ENCODE measurements around the gene UBE2G2.

Gene UBE2G2

GRCh38 chr21:44736291-44737004 lies 65.2 kb downstream of the UBE2G2 start:
- no peak overlapping the region for H3K4me3 ChIP-seq (ENCODE audit: low read length)
- no peak overlapping the region for H3K9ac ChIP-seq (ENCODE audit: low read length)
- H3K27ac ChIP-seq (ENCODE audit: low read depth, low read length), result no peak overlapping the region
- H3K36me3 ChIP-seq (ENCODE audit: control insufficient read depth, insufficient read depth, low read length), result no peaks in the 10 kb centered on the region
- H3K4me1 ChIP-seq (ENCODE audit: control insufficient read depth, insufficient read depth, low read length), result no peaks in the 10 kb centered on the region
- no peaks in the 10 kb centered on the region for H3K27me3 ChIP-seq (ENCODE audit: control insufficient read depth, insufficient read depth, low read length)

DNA sequence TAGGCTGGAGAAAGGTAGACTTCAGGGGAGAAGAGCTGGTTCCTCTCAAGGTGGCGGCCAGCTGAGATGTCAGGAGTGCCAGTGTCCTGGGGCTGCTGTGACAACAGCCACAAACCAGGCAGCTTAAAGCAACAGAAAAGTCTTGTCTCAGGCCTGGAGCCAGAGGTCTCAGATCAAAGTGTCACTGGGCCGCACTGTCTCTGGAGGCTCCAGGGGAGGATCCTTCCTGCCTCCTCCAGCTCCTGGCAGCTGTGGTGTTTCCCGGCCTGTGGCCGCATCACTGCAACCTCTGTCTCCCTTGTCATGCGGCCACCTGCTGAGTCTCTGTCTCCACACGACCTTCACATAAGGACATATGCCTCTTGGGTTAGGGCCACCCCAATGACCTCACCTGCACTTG lies 65.8 kb downstream of the UBE2G2 start:
- no peaks in the 10 kb centered on the region for H3K27me3 ChIP-seq (ENCODE audit: control insufficient read depth, insufficient read depth, low read length)
- H3K4me3 ChIP-seq (ENCODE audit: low read length), result no peak overlapping the region
- H3K27ac ChIP-seq (ENCODE audit: low read depth, low read length), result no peak overlapping the region
- no peaks in the 10 kb centered on the region for H3K4me1 ChIP-seq (ENCODE audit: control insufficient read depth, insufficient read depth, low read length)
- no peak overlapping the region for H3K9ac ChIP-seq (ENCODE audit: low read length)
- H3K36me3 ChIP-seq (ENCODE audit: control insufficient read depth, insufficient read depth, low read length), result no peaks in the 10 kb centered on the region

DNA sequence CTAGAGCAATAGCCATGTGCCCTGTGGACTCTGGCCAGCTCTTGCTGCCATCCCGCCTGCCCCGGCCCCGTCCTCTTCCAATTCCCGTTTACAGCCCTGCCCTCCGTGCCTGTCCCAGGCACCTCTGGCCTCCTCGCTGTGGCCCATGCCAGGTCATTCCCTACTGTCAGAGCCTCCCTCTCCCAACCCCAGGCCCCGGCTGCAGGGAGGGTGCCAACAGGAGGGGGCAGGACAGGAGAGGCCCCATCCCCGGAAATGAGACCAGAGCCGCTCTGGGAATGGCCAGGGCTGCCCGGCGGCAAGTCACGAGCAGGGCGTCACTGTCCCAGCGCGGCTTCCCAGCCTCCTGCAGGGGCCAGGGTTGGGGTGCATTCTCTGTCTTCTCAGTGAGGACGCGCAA lies 66.8 kb downstream of the UBE2G2 start:
- Histone ChIP-seq H3K4me3 (ENCODE audit: low read length) (no peak overlapping the region), H3K27me3 (ENCODE audit: control insufficient read depth, insufficient read depth, low read length) (no peaks in the 10 kb centered on the region), H3K36me3 (ENCODE audit: control insufficient read depth, insufficient read depth, low read length) (no peaks in the 10 kb centered on the region), H3K27ac (ENCODE audit: low read depth, low read length) (no peak overlapping the region), H3K9ac (ENCODE audit: low read length) (no peak overlapping the region), H3K4me1 (ENCODE audit: control insufficient read depth, insufficient read depth, low read length) (no peaks in the 10 kb centered on the region)

DNA sequence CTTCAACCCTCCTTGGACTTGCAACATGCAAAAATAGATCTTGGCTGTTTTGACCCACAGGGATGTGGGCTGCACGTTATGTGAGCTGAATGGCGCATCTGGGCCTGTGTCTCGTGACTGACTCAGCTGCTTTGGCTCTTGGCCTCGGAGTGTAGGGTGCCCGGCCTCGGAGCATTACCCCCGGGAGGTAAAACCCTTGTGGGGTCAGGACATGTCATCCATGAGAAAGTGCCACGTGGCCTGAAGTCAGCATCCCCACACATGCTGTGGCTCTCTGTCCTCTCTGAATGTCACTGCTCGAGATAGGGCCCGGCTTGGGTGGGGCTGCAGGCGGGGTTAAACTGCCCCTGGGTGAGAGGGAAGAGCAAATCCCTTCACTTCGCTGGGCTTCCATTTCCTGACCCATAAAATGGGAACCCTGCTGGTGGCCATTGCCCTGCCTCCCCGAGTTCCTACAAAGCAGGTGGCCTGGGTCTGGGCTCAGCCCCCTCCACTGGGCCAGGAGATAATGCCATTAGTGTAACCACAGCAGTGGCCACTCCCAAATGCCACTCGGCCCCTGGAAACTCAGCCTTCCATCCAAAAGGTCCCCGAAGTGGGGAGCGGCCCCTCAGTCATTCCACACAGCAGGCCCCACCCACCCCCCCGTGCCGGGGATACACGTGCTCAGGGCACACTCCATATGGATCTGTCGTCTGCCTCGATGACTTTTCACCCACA lies 67.4 kb downstream of the UBE2G2 start:
- no peaks in the 10 kb centered on the region for H3K36me3 ChIP-seq (ENCODE audit: control insufficient read depth, insufficient read depth, low read length)
- H3K27ac ChIP-seq (ENCODE audit: low read depth, low read length), result no peak overlapping the region
- H3K27me3 ChIP-seq (ENCODE audit: control insufficient read depth, insufficient read depth, low read length), result no peaks in the 10 kb centered on the region
- no peak overlapping the region for H3K4me3 ChIP-seq (ENCODE audit: low read length)
- no peak overlapping the region for H3K9ac ChIP-seq (ENCODE audit: low read length)
- H3K4me1 ChIP-seq (ENCODE audit: control insufficient read depth, insufficient read depth, low read length), result no peaks in the 10 kb centered on the region

DNA sequence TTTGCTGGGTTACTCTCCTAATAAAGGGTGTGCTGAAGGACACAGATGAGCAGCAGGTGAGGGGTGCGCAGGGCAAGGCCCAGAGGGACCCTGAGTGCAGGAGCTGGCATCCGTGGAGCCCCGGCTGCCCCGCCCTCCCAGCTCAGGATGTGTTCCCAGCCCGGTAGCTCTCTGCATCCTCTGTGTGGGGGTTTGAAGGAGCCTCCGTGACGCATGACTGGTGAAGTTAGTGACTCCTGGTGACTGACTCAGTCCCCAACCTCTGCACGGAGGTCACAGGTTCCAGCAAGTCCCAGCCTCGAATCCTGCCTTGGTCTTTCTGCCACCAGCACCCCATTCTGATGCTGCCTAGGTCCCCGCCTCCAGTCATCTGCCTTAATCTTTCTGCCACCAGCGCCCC lies 68.7 kb downstream of the UBE2G2 start:
- H3K36me3 ChIP-seq (ENCODE audit: control insufficient read depth, insufficient read depth, low read length), result no peaks in the 10 kb centered on the region
- H3K4me3 ChIP-seq (ENCODE audit: low read length), result no peak overlapping the region
- no peak overlapping the region for H3K27ac ChIP-seq (ENCODE audit: low read depth, low read length)
- H3K4me1 ChIP-seq (ENCODE audit: control insufficient read depth, insufficient read depth, low read length), result no peaks in the 10 kb centered on the region
- H3K27me3 ChIP-seq (ENCODE audit: control insufficient read depth, insufficient read depth, low read length), result no peaks in the 10 kb centered on the region
- no peak overlapping the region for H3K9ac ChIP-seq (ENCODE audit: low read length)

GRCh38 chr21:44732263-44732662 lies 69.4 kb downstream of the UBE2G2 start:
- Histone ChIP-seq H3K9ac (ENCODE audit: low read length) (no peak overlapping the region), H3K27ac (ENCODE audit: low read depth, low read length) (no peak overlapping the region), H3K36me3 (ENCODE audit: control insufficient read depth, insufficient read depth, low read length) (no peaks in the 10 kb centered on the region), H3K4me3 (ENCODE audit: low read length) (no peak overlapping the region), H3K4me1 (ENCODE audit: control insufficient read depth, insufficient read depth, low read length) (no peaks in the 10 kb centered on the region), H3K27me3 (ENCODE audit: control insufficient read depth, insufficient read depth, low read length) (no peaks in the 10 kb centered on the region)

DNA sequence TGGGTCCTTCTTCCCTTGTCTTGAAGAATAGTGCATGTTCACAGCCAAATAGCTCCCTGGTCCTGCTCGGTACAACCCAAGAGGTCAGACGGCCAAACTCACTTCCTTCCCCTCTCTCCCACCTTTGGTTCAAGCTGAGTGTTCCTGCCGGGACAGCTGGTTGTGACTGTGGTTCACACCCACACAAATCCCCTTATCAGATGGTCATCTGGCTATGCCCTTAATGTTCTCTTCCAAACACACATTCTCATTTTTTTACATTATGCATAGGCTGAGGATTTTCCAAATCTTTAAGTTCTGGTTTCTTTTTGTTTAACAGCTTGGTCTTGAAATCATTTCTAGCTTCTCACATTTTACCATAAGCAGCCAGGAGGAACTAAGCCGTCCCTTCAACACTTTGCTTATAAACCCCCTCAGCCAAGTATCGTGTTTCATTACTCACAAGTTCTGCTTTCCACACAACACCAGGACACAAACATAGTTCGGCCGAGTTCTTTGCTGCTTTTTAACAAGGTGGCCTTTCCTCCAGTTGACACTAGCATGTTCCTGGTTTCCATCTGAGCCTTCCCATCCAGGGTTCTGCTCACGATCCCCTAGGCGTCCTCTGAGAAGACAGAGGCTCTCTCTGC lies 70.6 kb downstream of the UBE2G2 start:
- H3K27me3 ChIP-seq (ENCODE audit: control insufficient read depth, insufficient read depth, low read length), result no peaks in the 10 kb centered on the region
- H3K27ac ChIP-seq (ENCODE audit: low read depth, low read length), result no peak overlapping the region
- no peaks in the 10 kb centered on the region for H3K4me1 ChIP-seq (ENCODE audit: control insufficient read depth, insufficient read depth, low read length)
- H3K4me3 ChIP-seq (ENCODE audit: low read length), result no peak overlapping the region
- H3K36me3 ChIP-seq (ENCODE audit: control insufficient read depth, insufficient read depth, low read length), result no peaks in the 10 kb centered on the region
- no peak overlapping the region for H3K9ac ChIP-seq (ENCODE audit: low read length)

- Histone ChIP-seq H3K9ac (ENCODE audit: low read length) (no peak overlapping the region), H3K4me3 (ENCODE audit: low read length) (no peak overlapping the region), H3K36me3 (ENCODE audit: control insufficient read depth, insufficient read depth, low read length) (no peaks in the 10 kb centered on the region), H3K27ac (ENCODE audit: low read depth, low read length) (no peak overlapping the region), H3K27me3 (ENCODE audit: control insufficient read depth, insufficient read depth, low read length) (no peaks in the 10 kb centered on the region), H3K4me1 (ENCODE audit: control insufficient read depth, insufficient read depth, low read length) (no peaks in the 10 kb centered on the region)
Observed at GRCh38 chr21:44730028-44730395, 71.6 kb downstream of the UBE2G2 start.

DNA sequence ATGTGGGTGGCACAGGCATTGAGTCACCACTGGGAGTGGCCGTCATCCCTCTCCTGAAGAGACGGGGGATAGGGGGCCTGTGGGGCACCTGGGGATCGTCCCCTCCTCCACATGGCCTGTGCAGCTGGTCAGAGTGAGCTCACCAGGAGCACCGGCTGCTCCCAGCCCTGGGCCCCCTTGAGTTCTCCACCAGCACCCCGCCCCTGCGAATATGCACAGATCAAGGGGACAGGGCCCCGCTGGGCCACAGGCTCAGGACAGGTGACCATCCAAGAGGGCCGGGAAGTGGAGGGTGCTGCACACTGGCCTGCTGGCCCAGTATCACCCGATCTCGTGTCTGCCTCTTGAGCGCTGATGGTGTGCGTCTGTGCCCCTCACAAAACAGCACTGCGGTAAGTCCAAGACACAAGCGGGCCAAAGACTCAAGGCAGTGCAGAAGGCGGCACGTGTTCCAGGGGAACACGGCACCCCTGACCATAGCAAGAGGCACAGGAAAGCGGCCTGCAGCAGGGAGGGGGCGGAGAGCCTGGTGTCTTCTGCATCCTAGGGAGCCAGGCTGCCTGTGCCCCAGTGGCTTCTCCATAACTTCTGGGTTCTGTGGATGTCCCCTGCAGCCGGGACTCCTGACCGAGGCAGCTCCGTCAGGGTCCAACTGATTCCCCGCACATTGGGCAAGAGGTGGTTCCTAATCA lies 72.1 kb downstream of the UBE2G2 start:
- Histone ChIP-seq H3K36me3 (ENCODE audit: control insufficient read depth, insufficient read depth, low read length) (no peaks in the 10 kb centered on the region), H3K27ac (ENCODE audit: low read depth, low read length) (no peak overlapping the region), H3K9ac (ENCODE audit: low read length) (no peak overlapping the region), H3K27me3 (ENCODE audit: control insufficient read depth, insufficient read depth, low read length) (no peaks in the 10 kb centered on the region), H3K4me3 (ENCODE audit: low read length) (no peak overlapping the region), H3K4me1 (ENCODE audit: control insufficient read depth, insufficient read depth, low read length) (no peaks in the 10 kb centered on the region)

DNA sequence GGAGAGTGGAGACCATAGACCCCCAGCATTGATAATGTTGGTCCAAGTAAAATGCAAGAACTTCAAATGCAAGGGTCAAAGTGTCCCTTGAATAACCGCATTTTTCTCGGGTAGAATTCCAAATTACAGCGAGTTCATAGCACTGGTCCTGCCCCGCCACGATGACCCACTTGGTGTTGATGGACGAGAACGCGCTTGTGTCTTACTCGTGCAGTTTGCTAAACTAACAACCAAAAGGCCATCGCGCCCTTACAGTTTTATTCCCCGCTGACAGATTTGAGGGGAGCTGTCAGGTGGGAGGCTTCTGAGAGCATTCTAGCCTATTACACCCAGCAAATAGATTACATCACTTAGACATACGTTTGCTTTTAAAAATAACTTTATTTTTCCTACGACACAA lies 72.9 kb downstream of the UBE2G2 start:
- H3K27me3 ChIP-seq (ENCODE audit: control insufficient read depth, insufficient read depth, low read length), result no peaks in the 10 kb centered on the region

GRCh38 chr21:44727757-44728156 lies 73.9 kb downstream of the UBE2G2 start:
- Histone ChIP-seq H3K4me1 (ENCODE audit: control insufficient read depth, insufficient read depth, low read length) (no peaks in the 10 kb centered on the region), H3K9ac (ENCODE audit: low read length) (no peak overlapping the region), H3K36me3 (ENCODE audit: control insufficient read depth, insufficient read depth, low read length) (no peaks in the 10 kb centered on the region), H3K27ac (ENCODE audit: low read depth, low read length) (no peak overlapping the region), H3K27me3 (ENCODE audit: control insufficient read depth, insufficient read depth, low read length) (peaks cover 4% of the 10 kb centered on the region), H3K4me3 (ENCODE audit: low read length) (no peak overlapping the region)

More for the DNA sequence above, 72.9 kb downstream of the UBE2G2 start:
- Histone ChIP-seq H3K4me1 (ENCODE audit: control insufficient read depth, insufficient read depth, low read length) (no peaks in the 10 kb centered on the region), H3K4me3 (ENCODE audit: low read length) (no peak overlapping the region), H3K27ac (ENCODE audit: low read depth, low read length) (no peak overlapping the region), H3K36me3 (ENCODE audit: control insufficient read depth, insufficient read depth, low read length) (no peaks in the 10 kb centered on the region), H3K9ac (ENCODE audit: low read length) (no peak overlapping the region)

DNA sequence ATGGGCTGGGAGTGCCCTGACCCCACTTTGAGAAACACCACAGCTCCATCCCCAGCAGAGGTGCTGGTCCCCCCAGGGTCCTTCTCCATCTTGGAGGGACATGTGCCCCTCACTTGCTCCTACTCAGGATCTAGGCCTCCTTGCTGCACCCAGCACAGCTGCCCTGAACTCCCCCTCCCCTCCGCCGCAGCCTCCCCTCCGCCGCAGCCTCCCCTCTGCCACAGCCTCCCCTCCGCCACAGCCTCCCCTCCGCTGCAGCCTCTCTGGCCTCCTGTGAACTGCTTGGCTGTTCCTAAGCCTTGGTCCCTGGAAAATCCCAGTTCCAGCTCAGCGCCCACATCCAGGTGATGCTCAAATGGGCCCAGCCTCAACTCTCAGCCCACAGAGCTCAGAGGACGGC lies 74.3 kb downstream of the UBE2G2 start:
- H3K36me3 ChIP-seq (ENCODE audit: control insufficient read depth, insufficient read depth, low read length), result no peaks in the 10 kb centered on the region
- no peaks in the 10 kb centered on the region for H3K4me1 ChIP-seq (ENCODE audit: control insufficient read depth, insufficient read depth, low read length)
- no peak overlapping the region for H3K9ac ChIP-seq (ENCODE audit: low read length)
- H3K4me3 ChIP-seq (ENCODE audit: low read length), result no peak overlapping the region
- peaks cover 4% of the 10 kb centered on the region for H3K27me3 ChIP-seq (ENCODE audit: control insufficient read depth, insufficient read depth, low read length)
- H3K27ac ChIP-seq (ENCODE audit: low read depth, low read length), result no peak overlapping the region
